ENCODE results near the gene SRP68. TPM values are rescaled to one million over a fixed set of nuclear protein-coding genes. Genes with fewer than 3 reads are reported as not detected.

The SRP68 gene
- total RNA-seq, 4 donors from 2014 or later: 51.5 to 58.6 (median 53.5) TPM

- WGBS, 2 donors: 80 to 94% methylated on average over 13 of the region's 13 CpGs
- Histone ChIP-seq H3K27ac (no peak overlapping the region), H3K27me3 (no peaks in the 10 kb centered on the region), H3K4me1 (no peaks in the 10 kb centered on the region), H3K36me3 (peaks cover 0 to 99% (median 25%) of the 10 kb centered on the region in 3 donors), H3K4me3 (no peak overlapping the region), H3K9me3 (no peaks in the 10 kb centered on the region)
- no peak for DNase-seq (ENCODE audit: low spot score in 2 of 2)
- no peak for TF ChIP-seq EP300 (IDR thresholded peaks at IDR 0.05)
- TF ChIP-seq POLR2A (IDR thresholded peaks at IDR 0.05): no peak
- TF ChIP-seq CTCF (IDR thresholded peaks at IDR 0.05): no peak
Observed at GRCh38 chr17:76095943-76096342, 23.6 kb upstream of the SRP68 start.

GRCh38 chr17:76094046-76094445 is 21.7 kb upstream of the SRP68 start:
- WGBS, 2 donors: 86 to 93% methylated on average over 11 of the region's 11 CpGs
- no peaks in the 10 kb centered on the region for H3K4me1 ChIP-seq
- H3K27ac ChIP-seq: no peak overlapping the region
- no peak for TF ChIP-seq POLR2A (IDR thresholded peaks at IDR 0.05)
- no peak for TF ChIP-seq CTCF (IDR thresholded peaks at IDR 0.05)
- TF ChIP-seq EP300 (IDR thresholded peaks at IDR 0.05): no peak
- DNase-seq (ENCODE audit: low spot score in 2 of 2): no peak
- H3K27me3 ChIP-seq: no peaks in the 10 kb centered on the region
- H3K9me3 ChIP-seq: no peaks in the 10 kb centered on the region
- H3K4me3 ChIP-seq: no peak overlapping the region
- H3K36me3 ChIP-seq: peaks cover 0 to 99% (median 37%) of the 10 kb centered on the region in 3 donors

- no peak for DNase-seq (ENCODE audit: low spot score in 2 of 2)
- no peaks in the 10 kb centered on the region for H3K27me3 ChIP-seq
- H3K4me1 ChIP-seq: no peaks in the 10 kb centered on the region
- no peak for TF ChIP-seq EP300 (IDR thresholded peaks at IDR 0.05)
- TF ChIP-seq POLR2A (IDR thresholded peaks at IDR 0.05): no peak
- TF ChIP-seq CTCF (IDR thresholded peaks at IDR 0.05): no peak
- no peak overlapping the region for H3K4me3 ChIP-seq
- 93 to 96% methylated on average over 18 to 20 of the region's 20 CpGs for WGBS, 2 donors
- peaks cover 0 to 99% (median 48%) of the 10 kb centered on the region in 3 donors for H3K36me3 ChIP-seq
- no peaks in the 10 kb centered on the region for H3K9me3 ChIP-seq
- no peak overlapping the region for H3K27ac ChIP-seq
Observed at GRCh38 chr17:76092526-76093413, 20.5 kb upstream of the SRP68 start.

- DNase-seq (ENCODE audit: low spot score in 2 of 2): no peak
- no peaks in the 10 kb centered on the region for H3K9me3 ChIP-seq
- TF ChIP-seq CTCF (IDR thresholded peaks at IDR 0.05) (no peak), EP300 (IDR thresholded peaks at IDR 0.05) (no peak), POLR2A (IDR thresholded peaks at IDR 0.05) (no peak)
- no peak overlapping the region for H3K27ac ChIP-seq
- no peaks in the 10 kb centered on the region for H3K27me3 ChIP-seq
- H3K4me3 ChIP-seq: no peak overlapping the region
- 60 to 66% methylated on average over 23 of the region's 23 CpGs for whole genome bisulfite sequencing, 2 donors
- H3K4me1 ChIP-seq: no peaks in the 10 kb centered on the region
- H3K36me3 ChIP-seq: peaks cover 0 to 99% (median 47%) of the 10 kb centered on the region in 3 donors
Observed at GRCh38 chr17:76091526-76092286, 19.4 kb upstream of the SRP68 start.
